Karpas-422 (cell line): ENCODE results near the gene RASL10A. TPM values are rescaled to one million over a fixed set of nuclear protein-coding genes. Genes with fewer than 3 reads are reported as not detected.

Experiments used
- DNase-seq: peaks from one replicate; pipeline ENCODE4 v3.0.0-alpha.2; 2015
- H2AFZ ChIP-seq: fragments of 200-600 bp; sonication (generic); 2 replicates; pipeline ENCODE4 v1.6.1; 2014; ENCODE audit warnings: antibody characterized with exemption, low read length, mixed read lengths
- H3K27ac ChIP-seq: fragments of 200-600 bp; sonication (generic); 2 replicates; pipeline ENCODE4 v1.5.1; 2014; ENCODE audit warnings: mild to moderate bottlenecking, low read length, moderate library complexity
- H3K27me3 ChIP-seq: fragments of 200-600 bp; sonication (generic); 2 replicates; pipeline ENCODE4 v1.6.1; 2014; ENCODE audit warnings: low read length, mixed read lengths
- H3K36me3 ChIP-seq: fragments of 200-600 bp; sonication (generic); 2 replicates; pipeline ENCODE4 v1.6.1; 2014; ENCODE audit warnings: low read length, mixed read lengths; ENCODE audit not compliant: insufficient read depth
- H3K4me1 ChIP-seq: fragments of 200-600 bp; sonication (generic); 2 replicates; pipeline ENCODE4 v1.6.1; 2014; ENCODE audit warnings: mild to moderate bottlenecking, low read length, mixed read lengths
- H3K4me2 ChIP-seq: fragments of 200-600 bp; sonication (generic); 2 replicates; pipeline ENCODE4 v1.6.1; 2014; ENCODE audit warnings: low read length, low read depth, mild to moderate bottlenecking; ENCODE audit not compliant: poor library complexity, severe bottlenecking
- H3K4me3 ChIP-seq: fragments of 200-600 bp; sonication (generic); 2 replicates; pipeline ENCODE4 v1.5.1; 2014; ENCODE audit warnings: mild to moderate bottlenecking, antibody characterized with exemption, low read length, mixed read lengths
- H3K79me2 ChIP-seq: fragments of 200-600 bp; sonication (generic); 2 replicates; pipeline ENCODE4 v1.6.1; 2014; ENCODE audit warnings: mild to moderate bottlenecking, low read length, mixed read lengths
- H3K9ac ChIP-seq: fragments of 200-600 bp; sonication (generic); 2 replicates; pipeline ENCODE4 v1.6.0; 2014; ENCODE audit warnings: low read length
- H3K9me2 ChIP-seq: fragments of 200-600 bp; sonication (generic), shearing (Covaris generic); replicated peaks from 2 replicates; pipeline ENCODE4 v1.6.0; 2014; ENCODE audit warnings: mild to moderate bottlenecking, low read length, moderate library complexity; ENCODE audit not compliant: insufficient read depth
- H3K9me3 ChIP-seq: fragments of 300-700, 200-600 bp; sonication (generic); 2 replicates; pipeline ENCODE4 v1.6.1; 2014; ENCODE audit warnings: low read length, mixed read lengths
- H4K20me1 ChIP-seq: fragments of 200-600 bp; sonication (generic); 2 replicates; pipeline ENCODE4 v1.6.1; 2014; ENCODE audit warnings: mild to moderate bottlenecking, antibody characterized with exemption, low read length, low read depth; ENCODE audit not compliant: insufficient read depth
- total RNA-seq: library from RNA; depleted of rRNA; stranded (reverse); fragments of >200 nt; shearing (Covaris generic); gene quantifications from 2 replicates; pipeline ENCODE4 v1.2.3, GENCODE V29; 2014; ENCODE audit warnings: low replicate concordance

RASL10A gene
- total RNA-seq, 1 experiment from 2014 or later = not detected

DNA sequence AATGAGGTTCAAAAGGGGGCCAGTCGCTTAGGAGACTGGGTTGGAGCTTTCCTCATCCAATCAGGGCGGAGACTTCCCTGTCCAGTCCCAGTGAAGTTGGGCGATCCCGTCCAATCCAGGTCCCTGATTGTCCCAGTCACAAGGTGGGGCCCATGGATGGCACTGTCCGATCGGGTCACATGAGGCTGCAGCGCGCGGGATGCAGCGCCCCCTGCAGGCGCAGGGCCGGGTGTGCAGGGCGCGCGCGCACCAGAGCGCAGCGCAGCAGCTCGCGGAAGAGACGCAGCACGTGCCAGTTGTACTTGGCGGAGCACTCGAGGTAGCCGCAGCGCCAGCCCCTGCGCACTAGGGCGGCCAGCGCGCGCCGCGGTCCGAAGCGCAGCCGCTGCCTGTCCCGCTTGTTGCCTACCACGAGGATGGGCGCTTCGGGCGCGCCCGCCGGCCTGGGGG is 2.3 kb downstream of the RASL10A start:
- Histone ChIP-seq H4K20me1 (peaks cover 15% of the 10 kb centered on the region), H3K4me3 (no peak overlapping the region), H3K9ac (no peak overlapping the region), H3K27ac (no peak overlapping the region), H3K79me2 (no peaks in the 10 kb centered on the region), H2AFZ (no peak overlapping the region), H3K36me3 (no peaks in the 10 kb centered on the region; the same call in 1 of the 2 replicates), H3K4me2 (no peak overlapping the region), H3K4me1 (peaks cover 7% of the 10 kb centered on the region), H3K27me3 (no peaks in the 10 kb centered on the region), H3K9me2 (no peaks in the 10 kb centered on the region), H3K9me3 (no peaks in the 10 kb centered on the region)
- no peak for DNase-seq

DNA sequence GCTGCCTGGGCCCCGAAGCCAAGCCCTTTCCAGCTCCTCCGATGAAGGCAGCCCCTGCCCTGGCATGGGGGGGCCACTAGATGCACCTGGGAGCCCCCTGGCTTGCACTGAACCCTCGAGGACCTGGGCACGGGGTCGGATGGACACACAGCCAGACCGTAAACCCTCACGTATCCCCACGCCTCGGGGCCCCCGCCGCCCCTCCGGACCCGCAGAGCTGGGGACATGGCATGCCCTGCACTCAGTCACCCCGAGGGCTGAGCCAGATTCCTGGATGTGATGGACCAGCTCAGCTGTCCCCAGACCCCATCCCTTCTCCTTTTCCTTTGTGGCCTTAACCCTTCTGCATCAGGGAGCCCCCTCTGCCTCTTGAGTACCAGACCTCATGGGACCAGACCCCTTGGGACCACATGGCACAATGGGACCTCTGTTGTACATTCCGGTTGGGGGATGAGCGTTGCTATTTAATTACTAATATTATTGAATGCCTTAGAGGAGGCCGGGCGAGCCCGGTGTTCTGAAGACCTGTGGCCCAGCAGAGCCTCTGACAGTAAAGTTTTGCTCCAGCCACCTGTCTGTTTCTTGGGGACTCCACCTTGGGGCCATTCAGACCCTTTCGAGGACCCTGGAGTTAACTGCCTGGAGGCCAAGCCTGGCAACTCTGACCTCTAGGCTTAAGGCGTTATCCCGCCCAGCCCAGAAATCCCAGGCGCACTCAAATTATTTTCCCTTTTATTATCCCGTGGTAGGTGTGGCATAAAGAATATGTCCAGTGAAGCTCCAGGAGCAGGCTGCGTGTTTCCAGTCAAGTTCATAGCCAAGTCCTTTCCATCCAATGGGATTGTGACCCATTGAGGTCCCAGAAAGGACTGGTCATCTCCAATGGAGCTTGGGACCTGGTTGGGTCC is 3.0 kb downstream of the RASL10A start:
- H3K4me2 ChIP-seq = no peak overlapping the region
- H3K27ac ChIP-seq = no peak overlapping the region
- no peaks in the 10 kb centered on the region for H3K9me3 ChIP-seq
- H3K4me1 ChIP-seq = peaks cover 7% of the 10 kb centered on the region
- H4K20me1 ChIP-seq = peaks cover 15% of the 10 kb centered on the region
- H3K9ac ChIP-seq = no peak overlapping the region
- no peaks in the 10 kb centered on the region for H3K9me2 ChIP-seq
- H3K27me3 ChIP-seq = no peaks in the 10 kb centered on the region
- no peak for DNase-seq
- H3K36me3 ChIP-seq = no peaks in the 10 kb centered on the region; the same call in 1 of the 2 replicates
- H2AFZ ChIP-seq = no peak overlapping the region
- no peak overlapping the region for H3K4me3 ChIP-seq
- no peaks in the 10 kb centered on the region for H3K79me2 ChIP-seq

DNA sequence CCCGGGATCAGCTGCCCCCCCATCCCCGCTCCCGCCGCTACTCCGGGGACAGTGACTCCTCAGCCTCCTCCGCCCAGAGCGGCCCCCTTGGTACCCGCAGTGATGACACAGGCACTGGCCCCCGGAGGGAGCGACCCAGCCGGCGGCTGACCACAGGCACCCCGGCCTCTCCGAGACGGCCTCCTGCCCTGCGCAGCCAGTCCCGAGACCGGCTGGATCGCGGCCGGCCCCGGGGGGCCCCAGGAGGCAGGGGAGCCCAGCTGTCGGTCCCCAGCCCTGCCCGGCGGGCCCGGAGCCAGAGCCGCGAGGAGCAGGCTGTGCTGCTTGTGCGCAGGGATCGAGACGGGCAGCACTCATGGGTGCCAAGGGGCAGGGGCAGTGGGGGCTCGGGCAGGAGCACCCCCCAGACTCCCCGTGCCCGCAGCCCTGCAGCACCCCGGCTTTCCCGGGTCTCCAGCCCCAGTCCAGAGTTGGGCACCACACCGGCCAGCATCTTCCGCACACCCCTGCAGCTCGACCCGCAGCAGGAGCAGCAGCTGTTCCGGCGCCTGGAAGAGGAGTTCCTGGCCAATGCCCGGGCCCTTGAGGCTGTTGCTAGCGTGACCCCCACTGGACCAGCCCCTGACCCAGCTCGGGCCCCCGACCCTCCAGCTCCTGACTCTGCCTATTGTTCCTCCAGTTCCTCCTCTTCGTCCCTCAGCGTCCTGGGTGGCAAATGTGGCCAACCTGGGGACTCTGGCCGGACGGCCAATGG is 3.9 kb downstream of the RASL10A start:
- H3K27me3 ChIP-seq = no peaks in the 10 kb centered on the region
- H3K4me2 ChIP-seq = no peak overlapping the region
- peaks cover 15% of the 10 kb centered on the region for H4K20me1 ChIP-seq
- no peaks in the 10 kb centered on the region for H3K9me2 ChIP-seq
- H2AFZ ChIP-seq = no peak overlapping the region
- no peak overlapping the region for H3K9ac ChIP-seq
- H3K36me3 ChIP-seq = no peaks in the 10 kb centered on the region; the same call in 1 of the 2 replicates
- peaks cover 7% of the 10 kb centered on the region for H3K4me1 ChIP-seq
- no peaks in the 10 kb centered on the region for H3K79me2 ChIP-seq
- no peaks in the 10 kb centered on the region for H3K9me3 ChIP-seq
- DNase-seq = no peak
- no peak overlapping the region for H3K27ac ChIP-seq
- no peak overlapping the region for H3K4me3 ChIP-seq

DNA sequence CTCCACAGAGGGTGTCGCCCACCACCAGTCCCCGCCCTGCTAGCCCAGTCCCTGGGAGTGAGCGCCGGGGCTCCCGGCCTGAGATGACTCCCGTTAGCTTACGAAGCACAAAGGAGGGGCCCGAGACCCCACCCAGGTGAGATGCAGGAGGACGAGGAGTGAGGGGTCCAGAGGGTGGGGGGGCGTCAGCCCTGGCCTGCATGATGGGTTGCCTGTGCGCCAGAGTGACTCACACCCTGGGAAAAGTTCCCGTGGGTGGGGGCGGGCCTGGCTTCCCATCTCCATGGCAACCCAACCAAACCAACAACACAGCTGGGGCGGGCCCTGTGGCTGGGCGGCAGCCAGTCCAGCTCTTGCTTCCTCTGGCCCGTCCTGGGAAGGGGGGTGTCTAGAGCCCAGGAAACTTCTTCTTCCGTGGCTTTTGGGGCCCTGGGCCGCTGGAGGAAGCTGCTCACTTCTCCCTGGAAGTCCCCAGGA is 4.6 kb downstream of the RASL10A start:
- Histone ChIP-seq H3K79me2 (no peaks in the 10 kb centered on the region), H3K9me3 (no peaks in the 10 kb centered on the region), H4K20me1 (peaks cover 15% of the 10 kb centered on the region), H3K4me1 (peaks cover 9% of the 10 kb centered on the region), H2AFZ (no peak overlapping the region), H3K27ac (no peak overlapping the region), H3K9me2 (no peaks in the 10 kb centered on the region), H3K27me3 (no peaks in the 10 kb centered on the region), H3K4me3 (no peak overlapping the region), H3K9ac (no peak overlapping the region), H3K4me2 (no peak overlapping the region), H3K36me3 (no peaks in the 10 kb centered on the region; the same call in 1 of the 2 replicates)
- DNase-seq = peak; percentile 58

DNA sequence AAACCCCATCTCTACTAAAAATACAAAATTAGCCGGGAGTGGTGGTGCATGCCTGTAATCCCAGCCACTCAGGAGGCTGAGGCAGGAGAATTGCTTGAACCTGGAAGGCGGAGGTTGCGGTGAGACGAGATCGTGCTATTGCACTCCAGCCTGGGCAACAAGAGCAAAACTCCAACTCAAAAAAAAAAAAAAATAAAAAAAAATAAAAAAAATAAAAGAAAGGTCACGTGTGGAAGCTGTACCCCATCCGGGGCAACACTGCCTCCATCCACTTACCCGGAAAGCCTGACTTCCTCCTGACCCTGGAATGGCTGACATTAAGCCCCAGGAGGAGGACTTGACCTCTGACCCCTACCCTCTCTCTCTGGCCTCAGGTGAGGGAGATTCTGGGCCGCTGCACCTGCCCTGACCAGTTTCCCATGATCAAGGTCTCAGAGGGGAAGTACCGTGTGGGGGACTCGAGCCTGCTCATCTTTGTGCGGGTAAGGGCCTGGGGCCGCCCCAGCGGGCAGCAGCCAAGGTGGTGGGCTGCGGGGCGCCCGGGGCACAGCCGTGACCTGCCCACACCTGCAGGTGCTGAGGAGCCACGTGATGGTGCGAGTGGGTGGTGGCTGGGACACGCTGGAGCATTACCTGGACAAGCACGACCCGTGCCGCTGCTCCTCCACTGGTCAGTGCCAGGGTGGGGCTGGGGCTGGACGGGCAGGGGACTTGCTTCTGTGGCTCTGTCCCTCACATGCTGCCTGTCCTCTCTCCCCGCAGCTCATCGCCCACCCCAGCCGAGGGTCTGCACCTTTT is 5.2 kb downstream of the RASL10A start:
- Histone ChIP-seq H3K4me1 (peaks cover 9% of the 10 kb centered on the region), H3K27ac (no peak overlapping the region), H4K20me1 (peaks cover 15% of the 10 kb centered on the region), H2AFZ (no peak overlapping the region), H3K27me3 (no peaks in the 10 kb centered on the region), H3K36me3 (no peaks in the 10 kb centered on the region; the same call in 1 of the 2 replicates), H3K79me2 (no peaks in the 10 kb centered on the region), H3K9me3 (no peaks in the 10 kb centered on the region), H3K9ac (no peak overlapping the region), H3K4me3 (no peak overlapping the region), H3K4me2 (no peak overlapping the region), H3K9me2 (no peaks in the 10 kb centered on the region)
- no peak for DNase-seq

DNA sequence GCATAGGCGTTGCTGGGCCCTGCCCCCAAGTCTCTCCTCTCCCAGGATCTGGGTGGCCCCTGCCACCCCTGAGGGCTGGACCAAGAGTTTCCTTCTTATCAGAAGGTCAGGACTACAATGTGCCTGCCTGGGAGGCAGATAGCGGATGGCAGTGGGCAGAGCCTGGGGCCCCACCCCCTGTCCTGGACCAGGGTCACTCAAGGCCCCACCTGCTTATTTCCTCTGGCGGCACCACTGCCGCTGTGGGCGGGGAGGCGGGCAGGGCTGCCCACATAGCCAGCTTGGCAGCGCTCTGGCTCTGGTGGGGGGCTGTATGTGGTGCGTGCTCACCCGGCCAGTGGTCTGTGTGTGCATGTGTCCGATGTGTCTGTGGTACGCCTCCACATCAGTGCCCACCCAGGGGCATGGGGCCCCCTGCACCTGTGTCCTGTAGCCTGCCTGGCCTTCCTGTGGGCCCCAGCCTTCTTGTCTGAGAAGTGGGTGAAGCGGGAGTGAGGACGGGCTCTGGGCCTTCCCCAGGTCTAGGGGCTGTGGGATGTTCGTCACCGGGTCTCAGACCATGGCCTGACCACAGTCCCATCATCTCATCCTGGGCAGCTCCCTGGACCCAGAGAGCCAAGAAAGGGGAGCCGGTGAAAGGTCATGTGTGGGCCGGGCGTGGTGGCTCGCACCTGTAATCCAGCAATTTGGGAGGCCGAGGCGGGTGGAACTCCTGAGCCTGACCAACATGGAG is 6.0 kb downstream of the RASL10A start:
- H3K27ac ChIP-seq = no peak overlapping the region
- H3K9me3 ChIP-seq = no peaks in the 10 kb centered on the region
- no peak overlapping the region for H2AFZ ChIP-seq
- no peak overlapping the region for H3K9ac ChIP-seq
- H3K4me1 ChIP-seq = peaks cover 9% of the 10 kb centered on the region
- H3K4me2 ChIP-seq = no peak overlapping the region
- H4K20me1 ChIP-seq = peaks cover 15% of the 10 kb centered on the region
- H3K9me2 ChIP-seq = no peaks in the 10 kb centered on the region
- no peaks in the 10 kb centered on the region for H3K27me3 ChIP-seq
- H3K79me2 ChIP-seq = no peaks in the 10 kb centered on the region
- no peak for DNase-seq
- no peaks in the 10 kb centered on the region; the same call in 1 of the 2 replicates for H3K36me3 ChIP-seq
- no peak overlapping the region for H3K4me3 ChIP-seq

DNA sequence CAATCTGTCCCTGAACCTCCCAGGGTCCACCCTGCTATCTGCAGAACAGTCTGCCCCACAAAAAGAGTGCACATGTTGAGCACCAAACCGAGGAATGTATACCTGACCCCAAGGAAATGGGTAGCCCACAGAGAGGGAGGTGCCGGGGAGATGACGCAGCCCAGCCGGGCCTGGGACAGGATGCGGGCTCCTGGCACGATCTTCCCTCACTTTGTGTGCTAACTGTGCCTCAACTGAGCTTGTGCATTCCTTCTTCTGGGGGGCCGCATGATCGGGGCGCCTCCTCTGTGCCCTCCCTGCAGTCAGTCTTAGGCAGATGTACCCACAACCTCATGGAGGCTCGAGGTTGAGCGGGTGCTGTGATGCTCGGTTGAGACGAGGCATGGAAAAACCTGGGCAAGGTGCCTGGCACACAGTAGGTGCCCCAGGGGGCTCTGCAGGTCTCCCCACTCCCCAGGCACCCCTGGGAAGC is 6.7 kb downstream of the RASL10A start:
- Histone ChIP-seq H4K20me1 (peaks cover 15% of the 10 kb centered on the region), H3K9me3 (no peaks in the 10 kb centered on the region), H3K4me1 (peaks cover 9% of the 10 kb centered on the region), H3K9ac (no peak overlapping the region), H3K4me2 (no peak overlapping the region), H3K79me2 (no peaks in the 10 kb centered on the region), H3K27me3 (no peaks in the 10 kb centered on the region), H3K27ac (no peak overlapping the region), H3K9me2 (no peaks in the 10 kb centered on the region), H3K36me3 (no peaks in the 10 kb centered on the region; the same call in 1 of the 2 replicates), H3K4me3 (no peak overlapping the region), H2AFZ (no peak overlapping the region)
- no peak for DNase-seq
